Activated gamma-delta T cell treated with anti-CD3 and anti-CD28 coated beads, Interleukin-2, amount 50 U/mL, for 16 hours (primary cell): Measurements from ENCODE around the gene OLR1.

Experiments
- DNase-seq: peaks from one replicate; pipeline ENCODE4 v3.0.0-alpha.2; 2020; ENCODE audit warnings: low read depth

OLR1 gene

DNA sequence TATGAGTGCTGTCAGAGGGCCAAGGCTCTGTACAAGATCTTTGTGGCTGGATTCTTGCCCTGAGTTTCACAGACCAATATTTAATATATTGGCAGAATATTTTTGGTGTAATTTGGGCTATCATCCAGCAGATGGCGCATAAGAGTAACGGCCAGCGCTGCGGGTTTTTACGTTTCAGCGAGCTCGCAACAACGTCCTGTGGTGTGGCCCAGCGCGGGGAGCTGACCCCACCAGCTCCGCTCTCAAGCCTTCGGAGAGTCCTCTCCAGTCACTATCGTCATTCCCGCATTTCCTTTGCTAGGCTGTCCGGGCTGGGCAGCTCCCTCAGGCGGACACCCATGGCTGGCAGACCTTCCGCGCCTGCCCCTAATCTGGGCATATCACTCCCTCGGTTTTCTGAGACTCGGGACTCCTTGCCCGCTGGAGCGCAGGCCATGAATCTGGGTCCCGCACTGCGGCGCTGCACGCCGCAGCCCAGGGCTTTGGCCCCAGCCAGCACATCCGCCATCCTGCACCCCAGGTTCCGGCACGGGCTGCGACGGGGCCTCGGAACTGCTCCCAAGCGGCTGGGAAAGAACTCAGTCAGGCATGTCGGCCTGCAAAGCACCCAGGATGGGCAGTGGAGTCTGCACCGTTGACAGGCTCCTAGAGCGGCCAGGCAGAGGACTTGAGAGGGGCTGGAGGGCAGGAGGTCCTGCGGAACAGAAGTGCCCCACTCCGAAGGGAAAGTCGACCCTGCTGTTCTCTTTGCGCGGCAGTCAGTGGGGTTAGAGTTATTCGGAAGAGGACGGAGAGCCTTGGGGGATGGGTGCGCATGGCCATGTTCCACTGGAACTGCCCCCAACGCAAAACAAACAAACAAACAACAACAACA is 18.4 kb downstream of the OLR1 start:
- peak; percentile 22 for DNase-seq

DNA sequence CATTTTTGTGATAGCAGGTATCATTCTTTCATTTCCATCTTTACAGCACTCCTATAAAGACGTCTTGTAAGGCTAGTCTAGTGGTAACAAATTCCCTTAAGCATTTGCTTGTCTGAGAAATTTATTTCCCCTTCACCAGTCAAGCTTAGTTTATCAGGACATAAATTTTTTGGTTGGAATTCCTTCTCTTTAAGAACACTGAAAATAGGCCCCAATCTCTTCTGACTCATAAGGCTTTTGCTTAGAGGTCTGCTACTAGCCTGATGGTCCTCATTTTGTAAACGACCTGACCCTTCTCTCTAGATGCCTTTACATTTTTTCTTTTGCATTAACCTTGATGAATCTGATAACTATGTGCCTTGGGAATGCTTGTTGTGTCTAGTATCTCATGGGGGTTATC is 20.3 kb downstream of the OLR1 start:
- DNase-seq = no peak

DNA sequence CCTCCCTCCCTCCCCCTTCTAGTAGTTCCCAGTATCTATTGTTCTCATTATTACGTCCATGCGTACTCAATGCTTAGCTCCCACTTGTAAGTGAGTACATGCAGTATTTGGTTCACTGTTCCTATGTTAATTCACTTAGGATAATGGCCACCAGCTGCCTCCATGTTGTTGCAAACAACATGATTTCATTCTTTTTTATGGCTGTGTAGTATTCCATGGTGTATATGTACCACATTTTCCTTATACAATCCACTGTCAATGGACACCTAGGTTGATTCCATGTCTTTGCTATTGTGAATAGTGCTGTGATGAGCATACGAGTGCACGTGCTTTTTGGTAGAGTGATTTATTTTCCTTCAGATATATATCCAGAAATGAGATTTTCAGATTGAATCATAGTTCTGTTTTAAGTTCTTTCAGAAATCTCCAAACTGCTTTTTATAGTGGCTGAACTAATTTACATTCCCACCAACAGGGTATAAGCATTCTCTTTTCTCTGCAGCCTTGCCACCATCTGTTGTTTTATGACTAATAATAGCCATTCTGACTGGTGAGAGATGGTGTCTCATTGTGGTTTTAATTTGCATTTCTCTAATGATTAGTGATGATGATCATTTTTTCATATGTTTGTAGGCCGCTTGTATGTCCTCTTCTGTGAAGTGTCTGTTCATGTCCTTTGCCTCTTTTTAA is 24.1 kb downstream of the OLR1 start:
- DNase-seq = no peak

DNA sequence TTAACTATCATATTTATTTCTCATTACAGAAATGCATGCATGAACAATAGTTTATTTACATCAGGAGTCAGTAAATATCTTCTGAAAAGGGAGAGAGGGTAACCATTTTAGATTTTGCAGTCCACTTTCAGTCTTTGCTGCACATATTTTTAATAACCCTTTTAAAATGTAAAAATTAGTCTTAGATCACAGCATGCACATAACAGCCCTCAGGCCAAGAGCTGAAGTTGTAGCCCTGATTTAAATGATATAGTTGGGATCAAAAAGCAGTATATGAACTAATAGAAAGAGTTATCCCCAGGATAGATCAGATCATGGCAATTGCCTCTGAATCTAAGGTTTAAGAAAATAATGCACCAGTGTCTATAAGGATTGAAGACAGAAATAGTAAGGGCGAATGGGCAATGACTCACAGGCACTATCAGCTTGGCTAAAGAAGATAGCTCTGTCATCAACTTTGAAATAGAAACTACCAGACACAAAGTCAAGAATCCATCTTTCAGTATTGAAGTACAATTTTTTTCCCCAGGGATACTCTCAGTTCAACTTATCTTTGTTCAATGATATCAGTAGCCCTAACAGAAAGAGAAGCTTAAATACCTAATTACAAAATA is 28.8 kb downstream of the OLR1 start:
- no peak for DNase-seq

DNA sequence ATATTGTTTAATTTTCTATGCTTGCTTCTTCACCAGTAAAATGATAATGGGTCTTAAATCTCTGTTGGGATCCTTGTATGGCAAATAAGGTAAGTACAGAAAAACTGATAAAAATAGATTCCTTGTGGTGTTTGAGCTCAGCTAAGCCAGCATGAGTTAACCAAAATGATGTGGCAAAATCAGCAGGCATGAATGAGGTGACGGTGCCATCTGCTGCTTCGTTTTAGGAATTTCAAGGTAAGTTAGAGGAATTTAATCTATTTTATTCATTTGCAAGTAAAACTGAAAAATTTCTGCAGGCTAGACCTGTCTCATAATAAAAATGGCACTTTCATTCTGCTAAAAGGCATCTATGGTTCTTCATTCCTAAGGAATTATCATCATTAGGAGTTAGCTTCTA is 31.9 kb downstream of the OLR1 start:
- peak; percentile 14 for DNase-seq

DNA sequence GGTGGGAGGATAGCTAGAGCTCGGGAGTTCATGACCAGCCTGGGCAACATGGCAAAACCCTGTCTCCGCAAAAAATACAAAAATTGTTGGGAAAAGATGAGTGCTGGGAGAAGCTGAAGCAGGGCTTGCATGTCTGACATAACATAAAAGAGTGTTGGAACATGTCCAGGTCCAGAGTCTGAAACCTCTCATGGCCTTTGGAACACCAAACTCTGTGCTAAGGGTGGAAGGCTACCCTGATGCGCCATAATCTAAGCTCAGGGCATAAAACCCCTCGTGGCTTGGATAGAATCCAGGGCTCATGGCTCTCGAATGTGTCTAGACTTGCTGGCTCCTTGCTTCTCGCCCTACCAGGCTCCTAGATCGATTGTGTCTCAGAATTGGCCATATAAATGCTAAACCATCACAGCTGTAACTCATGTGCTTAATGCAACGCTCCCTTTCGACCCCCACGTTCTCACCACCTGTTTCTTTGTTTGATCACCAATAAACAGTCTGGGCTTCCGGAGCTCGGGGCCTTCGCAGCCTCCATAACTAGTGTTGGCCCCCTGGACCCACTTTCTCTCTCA is 35.2 kb downstream of the OLR1 start:
- no peak for DNase-seq

DNA sequence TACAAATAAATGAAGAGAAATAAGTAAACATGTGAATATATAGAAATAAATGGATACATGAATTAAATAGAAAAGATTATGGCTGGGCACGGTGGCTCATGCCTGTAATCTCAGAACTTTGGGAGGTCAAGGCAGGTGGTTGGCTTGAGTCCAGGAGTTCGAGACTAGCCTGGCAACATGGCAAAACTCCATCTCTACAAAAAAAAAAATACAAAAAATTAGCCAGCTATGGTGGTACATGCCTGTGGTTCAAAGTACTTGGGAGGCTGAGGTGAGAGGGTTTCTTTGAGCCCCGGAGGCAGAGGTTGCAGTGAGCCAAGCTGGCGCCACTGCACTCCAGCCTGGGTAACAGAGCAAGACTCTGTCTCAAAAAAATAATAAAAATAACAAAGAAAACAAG is 36.8 kb downstream of the OLR1 start:
- DNase-seq = no peak

DNA sequence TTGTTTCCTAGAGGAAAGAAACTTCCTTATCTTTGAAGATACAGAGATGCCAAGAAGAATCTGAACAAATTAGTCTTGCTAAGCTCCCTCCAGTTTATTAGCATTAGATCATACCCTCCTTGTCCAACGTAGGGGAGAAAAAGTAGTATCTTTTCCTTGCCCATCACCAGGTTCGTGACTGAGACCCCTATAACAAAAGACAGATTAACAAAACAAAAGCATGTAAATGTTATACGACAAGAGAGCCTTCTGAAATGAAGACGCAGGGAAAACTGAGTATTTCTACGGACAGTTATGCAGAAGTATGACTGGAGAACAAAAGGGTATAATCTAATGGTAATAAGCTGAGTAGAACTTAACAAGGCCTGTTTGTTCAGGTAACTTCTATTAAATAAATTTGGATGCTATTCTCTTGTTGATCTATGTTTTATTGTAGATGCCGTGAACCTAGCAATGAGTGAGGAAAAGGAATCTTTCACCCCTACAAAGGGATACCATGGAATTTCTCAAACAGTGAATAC is 39.0 kb downstream of the OLR1 start:
- no peak for DNase-seq

DNA sequence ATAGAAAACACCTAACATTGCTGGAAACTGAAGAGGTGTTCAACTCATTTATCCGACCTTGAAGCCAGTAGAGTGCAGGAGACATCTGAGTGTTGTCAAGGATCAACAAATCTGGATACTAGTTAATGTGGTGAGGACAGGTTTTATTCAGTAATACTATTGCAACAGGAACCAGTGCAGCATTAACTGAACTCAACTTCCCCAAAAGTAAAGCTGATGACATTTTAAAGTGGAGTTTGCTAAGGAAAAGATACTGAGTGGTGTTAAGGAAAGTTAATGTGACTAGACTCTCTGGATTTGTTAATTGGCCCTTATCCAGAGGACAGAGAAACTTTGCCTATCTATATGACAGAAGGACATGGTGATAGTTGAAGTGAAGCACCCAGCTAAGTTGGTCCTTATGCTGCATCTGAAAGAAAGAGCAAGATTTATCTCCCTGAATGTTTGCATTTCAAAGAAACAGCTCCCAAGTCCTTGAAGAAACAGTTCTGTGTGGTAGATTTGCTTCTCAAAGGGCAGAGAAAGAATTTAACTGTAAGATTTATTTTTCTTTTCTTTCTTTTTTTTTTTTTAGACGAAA is 40.7 kb downstream of the OLR1 start:
- no peak for DNase-seq

DNA sequence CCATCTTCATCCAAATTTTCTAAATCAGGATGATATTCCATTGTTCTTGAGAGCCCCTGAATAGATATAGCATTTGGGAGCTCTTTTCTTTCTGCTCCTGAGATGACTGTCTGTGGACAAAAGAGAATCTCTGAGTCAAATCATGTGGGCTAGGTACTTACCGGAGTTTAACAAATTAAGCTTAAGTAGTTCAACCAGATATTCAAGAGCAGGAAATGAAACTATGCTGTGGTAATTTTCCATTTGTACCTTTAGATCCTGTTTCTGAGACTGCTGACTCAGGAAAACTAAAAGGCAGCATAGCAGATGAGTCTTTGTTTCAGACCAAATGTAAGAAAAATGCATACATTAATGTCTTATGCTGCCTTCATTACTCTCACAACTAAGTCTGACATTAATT is 41.9 kb downstream of the OLR1 start, which contains the start of gene CLEC7A:
Gene CLEC7A (minus strand): TSS at position 158 of the 400 bp plus-strand sequence. CDS start 117 bp downstream, at position 41.
- no peak for DNase-seq

DNA sequence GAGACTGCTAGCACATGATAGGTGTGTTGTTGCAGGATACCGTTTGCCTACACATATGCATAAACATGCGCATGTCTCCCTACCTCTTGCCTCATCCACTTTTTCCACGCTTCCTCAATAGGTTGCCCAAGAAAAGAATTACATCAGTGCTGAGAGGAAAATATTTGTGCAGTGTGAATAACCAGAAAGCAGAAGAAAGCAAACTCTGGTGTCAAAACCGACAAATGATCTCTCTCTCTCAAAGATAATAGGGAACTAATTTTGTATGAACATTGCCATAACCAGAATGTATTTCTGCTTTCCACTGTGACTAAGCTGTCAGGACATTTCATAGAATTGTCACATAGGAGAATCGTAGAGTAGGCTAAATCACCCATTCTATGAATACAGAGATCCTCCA is 43.2 kb downstream of the OLR1 start:
- no peak for DNase-seq

DNA sequence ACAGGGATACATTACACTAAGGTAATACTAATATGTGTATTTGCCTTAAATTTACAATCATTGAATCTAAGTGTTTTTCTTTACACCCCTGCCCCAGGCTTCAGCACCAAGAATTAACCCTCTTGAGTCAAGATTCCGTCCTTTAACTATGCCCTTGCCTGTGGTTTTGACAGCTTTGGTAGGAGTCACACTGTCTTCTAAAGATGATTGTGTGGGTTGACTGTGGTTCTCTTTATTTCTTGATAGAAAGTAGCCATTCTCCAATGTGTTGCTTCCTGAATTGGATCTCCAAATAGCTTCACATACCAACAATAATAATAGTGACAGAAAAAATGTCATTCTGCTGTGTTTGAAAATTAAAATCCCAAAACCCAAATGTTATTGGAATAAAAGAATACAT is 45.5 kb downstream of the OLR1 start:
- DNase-seq = no peak

DNA sequence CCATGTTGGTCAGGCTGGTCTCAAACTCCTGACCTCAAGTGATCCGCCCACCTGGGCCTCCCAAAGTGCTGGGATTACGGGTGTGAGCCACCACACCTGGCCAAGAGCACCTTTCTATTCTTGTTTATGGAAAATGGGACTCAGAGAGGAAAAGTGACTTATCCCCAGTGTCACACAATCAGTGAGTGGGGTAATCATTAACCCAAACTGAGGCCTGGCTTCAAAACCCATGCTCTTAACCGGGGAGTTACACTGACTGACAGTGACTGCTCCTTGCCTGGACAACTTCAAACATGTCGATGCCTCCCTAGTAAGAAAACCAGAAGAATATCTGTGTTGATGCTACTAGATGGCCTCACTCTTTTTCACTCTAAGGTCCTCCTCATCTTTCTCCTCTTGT is 49.2 kb downstream of the OLR1 start:
- DNase-seq = no peak

DNA sequence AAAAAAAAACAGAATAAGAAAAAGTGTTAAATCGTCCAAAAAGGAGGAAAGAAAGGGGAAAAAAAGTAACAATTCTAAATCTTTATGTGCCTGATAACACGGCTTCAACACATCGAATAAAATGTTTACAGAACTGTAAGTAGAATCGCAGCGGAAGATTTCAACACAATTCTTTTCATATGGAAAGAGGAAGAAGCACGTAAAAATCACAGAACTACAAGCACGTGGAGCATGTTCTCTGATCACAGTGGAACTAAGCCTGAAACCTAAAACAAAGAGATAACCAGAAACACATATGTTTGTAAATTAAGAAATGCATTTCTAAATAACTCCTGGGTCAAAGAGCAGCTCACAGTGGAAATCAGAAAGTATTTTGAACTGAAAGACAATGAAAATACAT is 50.7 kb downstream of the OLR1 start:
- DNase-seq = no peak

DNA sequence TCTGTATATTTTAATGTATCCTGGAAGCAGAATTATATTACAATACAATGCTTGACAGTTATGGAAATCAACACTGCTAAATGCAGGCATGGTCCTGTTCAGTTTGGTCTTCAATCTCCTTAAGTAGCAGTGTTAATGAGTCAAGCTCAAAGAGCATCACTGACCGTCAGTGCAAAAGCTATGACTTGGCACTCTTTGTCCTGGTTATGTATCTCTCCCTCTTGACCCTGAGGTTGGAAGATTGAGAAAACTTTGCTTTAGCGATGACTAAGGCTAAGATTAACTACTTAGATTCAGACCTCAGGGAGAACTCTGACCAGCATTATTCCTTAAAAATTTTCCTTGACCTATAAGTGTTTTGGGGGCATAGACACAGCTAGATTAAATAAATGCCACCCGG is 52.9 kb downstream of the OLR1 start:
- DNase-seq = no peak

DNA sequence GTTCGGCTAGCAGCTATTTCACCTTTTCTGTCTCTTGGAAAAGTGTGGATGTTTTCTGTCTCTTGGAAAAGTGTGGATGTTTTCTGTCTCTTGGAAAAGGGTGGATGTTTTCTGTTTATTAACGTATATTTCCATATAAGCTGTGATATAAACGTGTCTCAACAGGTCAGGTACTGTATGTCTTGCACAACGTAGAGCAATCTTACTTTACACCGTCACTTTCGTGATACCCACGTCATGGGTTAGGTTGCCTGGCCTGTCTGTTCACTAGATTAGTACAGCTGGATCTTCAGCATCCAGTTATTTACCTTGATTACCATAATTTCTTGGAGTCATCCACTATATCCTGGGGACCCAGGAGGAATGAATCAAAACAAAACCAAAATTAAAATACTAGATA is 56.0 kb downstream of the OLR1 start:
- DNase-seq = no peak

DNA sequence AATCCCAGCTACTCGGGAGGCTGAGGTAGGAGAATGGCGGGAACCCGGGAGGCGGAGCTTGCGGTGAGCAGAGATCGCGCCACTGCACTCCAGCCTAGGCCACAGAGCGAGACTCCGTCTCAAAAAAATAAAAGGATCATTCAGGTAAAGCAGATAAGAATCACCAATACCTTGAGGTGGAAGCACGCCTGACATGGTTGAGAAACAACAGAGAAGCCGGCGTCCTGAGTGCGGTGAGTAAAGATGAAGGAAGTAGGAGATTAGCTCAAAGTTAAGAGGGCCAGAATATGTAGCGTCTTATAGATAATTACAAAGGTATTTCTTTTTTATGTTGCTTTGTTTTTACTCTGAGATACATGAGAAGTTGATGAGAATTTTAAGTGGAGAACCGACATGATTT is 56.6 kb downstream of the OLR1 start:
- DNase-seq = no peak

DNA sequence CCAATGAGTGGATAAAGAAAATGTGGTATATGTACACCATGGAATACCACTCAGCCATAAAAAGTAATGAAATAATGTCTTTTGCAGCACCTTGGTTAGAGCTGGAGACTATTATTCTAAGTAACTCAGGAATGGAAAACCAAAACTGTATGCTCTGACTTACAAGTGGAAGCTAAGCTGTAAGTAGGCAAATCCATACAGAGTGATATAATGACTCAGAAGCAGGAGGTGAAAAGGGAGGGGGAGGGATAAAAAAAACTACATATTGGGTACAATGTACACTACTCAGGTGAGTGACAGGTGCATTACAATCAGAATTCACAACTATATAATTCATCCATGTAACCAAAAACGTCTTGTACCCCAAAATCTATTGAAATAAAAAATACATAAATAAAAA is 58.0 kb downstream of the OLR1 start:
- no peak for DNase-seq

DNA sequence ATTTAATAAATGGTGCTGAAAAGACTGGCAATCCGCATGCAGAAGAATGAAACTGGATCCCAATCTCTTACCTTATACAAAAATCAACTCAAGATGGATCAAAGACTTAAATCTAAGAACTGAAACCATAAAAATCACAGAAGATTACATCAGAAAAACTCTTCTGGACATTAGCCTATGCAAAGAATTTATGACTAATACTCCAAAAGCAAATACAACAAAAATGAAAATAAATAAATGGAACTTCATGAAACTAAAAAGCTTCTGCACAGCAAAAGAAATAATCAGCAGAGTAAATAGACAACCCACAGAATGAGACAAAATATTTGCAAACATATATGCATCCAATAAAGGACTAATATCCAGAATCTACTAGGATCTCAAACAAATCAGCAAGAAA is 58.9 kb downstream of the OLR1 start:
- no peak for DNase-seq

DNA sequence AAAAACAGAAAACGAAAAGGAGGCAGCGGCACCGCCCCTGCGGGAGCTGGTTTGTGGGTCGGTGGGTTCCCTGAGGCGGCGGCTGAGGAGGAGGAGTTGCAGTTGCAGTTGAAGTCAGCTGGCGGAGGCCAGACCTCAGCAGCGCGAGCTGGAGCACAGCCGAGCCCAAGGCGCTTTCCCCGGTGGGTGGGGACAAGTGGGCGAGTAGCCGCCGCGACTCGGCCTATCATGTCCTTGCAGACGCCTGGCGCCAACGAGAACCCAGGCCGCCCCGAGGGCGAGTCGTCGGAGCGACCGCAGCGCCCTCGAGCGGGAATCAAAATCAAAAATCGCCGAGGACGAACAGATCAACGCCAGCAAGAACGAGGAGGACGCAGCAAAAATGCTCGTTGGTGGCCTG is 60.5 kb downstream of the OLR1 start:
- DNase-seq = no peak

DNA sequence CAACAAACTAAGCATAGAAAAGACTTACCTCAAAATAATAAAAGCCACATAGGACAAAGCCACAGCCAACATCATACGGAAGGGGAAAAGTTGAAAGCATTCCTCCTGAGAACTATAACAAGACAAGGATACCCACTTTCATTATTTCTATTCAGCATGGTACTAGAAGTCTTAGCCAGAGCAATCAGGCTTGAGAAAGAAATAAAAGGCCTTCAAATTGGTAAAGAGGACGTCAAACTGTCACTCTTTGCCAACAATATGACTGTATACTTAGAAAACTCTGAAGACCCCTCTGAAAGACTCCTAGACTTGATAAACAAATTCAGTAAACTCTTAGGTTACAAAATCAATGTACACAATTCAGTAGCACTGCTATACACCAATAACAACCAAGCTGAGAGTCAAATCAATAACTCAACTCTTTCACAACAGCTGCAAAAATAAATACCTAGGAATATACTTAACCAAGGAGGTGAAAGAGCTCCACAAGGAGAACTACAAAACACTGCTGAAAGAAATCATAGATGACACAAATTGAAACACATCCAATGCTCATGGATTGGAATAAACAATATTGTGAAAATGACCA is 61.6 kb downstream of the OLR1 start:
- no peak for DNase-seq
